Large intestine (tissue), 3 donors: ENCODE data around the gene TOMM20. TPM values are rescaled to one million over a fixed set of nuclear protein-coding genes. Genes with fewer than 3 reads are reported as not detected.

Experiments
- DNase-seq, 2 donors: peaks; one replicate each; pipeline versions ENCODE4 v3.0.0 to v3.0.0-alpha.2; 2013
- H3K27ac ChIP-seq: one replicate; pipeline ENCODE4 v1.5.1; 2013; ENCODE audit warnings: low read length
- H3K27me3 ChIP-seq: 2 replicates; pipeline ENCODE4 v1.6.1; 2013; ENCODE audit warnings: low read length; ENCODE audit not compliant: control insufficient read depth, insufficient read depth
- H3K36me3 ChIP-seq: 2 replicates; pipeline ENCODE4 v1.6.1; 2013; ENCODE audit warnings: low read length; ENCODE audit not compliant: control insufficient read depth, insufficient read depth
- H3K4me1 ChIP-seq: one replicate; pipeline ENCODE4 v1.6.1; 2013; ENCODE audit warnings: low read length; ENCODE audit not compliant: control insufficient read depth, insufficient read depth
- H3K4me3 ChIP-seq: one replicate; pipeline ENCODE4 v1.5.1; 2013; ENCODE audit warnings: low read length
- H3K9me3 ChIP-seq: one replicate; pipeline ENCODE4 v1.6.1; 2013; ENCODE audit warnings: mild to moderate bottlenecking, low read depth, low read length, moderate library complexity; ENCODE audit not compliant: control insufficient read depth
- WGBS: methylation state at CpG from one replicate; pipeline ENCODE4 v1.1.5; 2013; ENCODE audit warnings: low lambda C conversion rate; ENCODE audit not compliant: insufficient coverage; 5-methylcytosine and 5-hydroxymethylcytosine counted together
- polyA plus RNA-seq: library from polyadenylated mRNA; unstranded; fragments of 120-200 nt; gene quantifications from one replicate; pipeline ENCODE4 v1.2.1, GENCODE V29; 2013

Gene TOMM20
- polyA plus RNA-seq, 1 donor: 181 TPM

- H3K36me3 ChIP-seq: peaks cover 70% of the 10 kb centered on the region
- 100% methylated on average over 1 of the region's 5 CpGs for WGBS
Observed at GRCh38 chr1:235139315-235139714, 10.7 kb upstream of the TOMM20 start.

GRCh38 chr1:235138821-235139220, 10.2 kb upstream of the TOMM20 start:
- no peaks in the 10 kb centered on the region for H3K9me3 ChIP-seq
- no peaks in the 10 kb centered on the region for H3K27me3 ChIP-seq
- H3K4me1 ChIP-seq: no peaks in the 10 kb centered on the region
- no CpG with 5 or more reads among the region's 2 CpGs for WGBS
- H3K4me3 ChIP-seq: no peak overlapping the region
- no peak for DNase-seq
- H3K36me3 ChIP-seq: peaks cover 70% of the 10 kb centered on the region
- H3K27ac ChIP-seq: no peak overlapping the region

More at GRCh38 chr1:235139315-235139714, 10.7 kb upstream of the TOMM20 start:
- Histone ChIP-seq H3K27me3 (no peaks in the 10 kb centered on the region), H3K27ac (no peak overlapping the region), H3K4me1 (no peaks in the 10 kb centered on the region), H3K4me3 (no peak overlapping the region), H3K9me3 (no peaks in the 10 kb centered on the region)
- no peak for DNase-seq

DNA sequence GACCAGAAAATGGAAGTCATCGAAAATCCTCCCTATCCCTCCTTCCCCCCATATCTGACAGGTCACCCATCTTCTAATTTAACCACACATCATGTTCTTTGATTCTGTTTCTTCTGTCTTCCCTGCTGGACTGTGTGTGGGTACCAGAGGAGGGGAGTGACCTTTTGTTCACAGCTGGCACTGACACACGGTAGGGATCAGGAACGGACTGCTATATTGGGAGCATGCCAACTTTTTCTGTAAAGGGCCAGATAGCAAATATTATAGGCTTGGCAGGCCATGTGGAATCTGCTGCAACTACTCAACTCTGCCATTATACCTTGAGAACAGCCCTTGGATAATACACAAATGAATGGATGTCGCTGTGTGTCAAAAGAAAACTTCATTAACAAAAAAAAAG, 7.5 kb upstream of the TOMM20 start:
- DNase-seq: no peak
- peaks cover 59% of the 10 kb centered on the region for H3K36me3 ChIP-seq
- H3K4me3 ChIP-seq: no peak overlapping the region
- WGBS: no CpG with 5 or more reads among the region's 4 CpGs
- no peaks in the 10 kb centered on the region for H3K27me3 ChIP-seq
- no peaks in the 10 kb centered on the region for H3K9me3 ChIP-seq
- H3K27ac ChIP-seq: no peak overlapping the region
- H3K4me1 ChIP-seq: no peaks in the 10 kb centered on the region

DNA sequence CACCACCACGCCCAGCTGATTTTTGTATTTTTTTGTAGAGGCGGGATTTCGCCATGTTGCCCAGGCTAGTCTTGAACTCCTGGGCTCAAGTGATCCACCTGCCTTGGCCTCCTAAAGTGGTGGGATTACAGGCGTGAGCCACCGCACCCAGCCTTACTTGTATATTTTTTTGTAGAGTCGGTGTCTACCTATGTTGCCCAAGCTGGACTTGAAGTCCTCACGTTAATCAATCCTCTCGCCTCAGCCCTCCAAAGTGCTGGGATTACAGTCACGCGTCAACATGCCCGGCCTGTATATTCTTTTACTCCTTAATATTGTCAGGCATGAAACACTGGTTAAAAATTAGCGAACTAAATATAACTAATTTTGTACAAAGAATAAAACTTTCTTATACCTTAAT, 5.5 kb upstream of the TOMM20 start:
- Histone ChIP-seq H3K9me3 (no peaks in the 10 kb centered on the region), H3K36me3 (peaks cover 54% of the 10 kb centered on the region), H3K27me3 (no peaks in the 10 kb centered on the region), H3K4me3 (no peak overlapping the region), H3K4me1 (no peaks in the 10 kb centered on the region), H3K27ac (no peak overlapping the region)
- no peak for DNase-seq
- WGBS: 98% methylated on average over 5 of the region's 12 CpGs

- Histone ChIP-seq H3K4me1 (no peaks in the 10 kb centered on the region), H3K36me3 (peaks cover 46% of the 10 kb centered on the region), H3K27me3 (no peaks in the 10 kb centered on the region), H3K9me3 (no peaks in the 10 kb centered on the region), H3K27ac (no peak overlapping the region), H3K4me3 (no peak overlapping the region)
- no CpG with 5 or more reads among the region's 3 CpGs for WGBS
- no peak for DNase-seq
Observed at GRCh38 chr1:235133086-235133485, 4.4 kb upstream of the TOMM20 start.

GRCh38 chr1:235131961-235132360, 3.3 kb upstream of the TOMM20 start:
- Histone ChIP-seq H3K36me3 (peaks cover 35% of the 10 kb centered on the region), H3K27me3 (no peaks in the 10 kb centered on the region), H3K4me3 (no peak overlapping the region), H3K27ac (no peak overlapping the region), H3K4me1 (no peaks in the 10 kb centered on the region), H3K9me3 (no peaks in the 10 kb centered on the region)
- no peak for DNase-seq
- 83% methylated on average over 1 of the region's 6 CpGs for WGBS

- no peak for DNase-seq
- Histone ChIP-seq H3K9me3 (no peaks in the 10 kb centered on the region), H3K27me3 (no peaks in the 10 kb centered on the region), H3K27ac (no peak overlapping the region), H3K36me3 (peaks cover 29% of the 10 kb centered on the region), H3K4me3 (no peak overlapping the region), H3K4me1 (no peaks in the 10 kb centered on the region)
- WGBS: 80% methylated on average over 1 of the region's 7 CpGs
Observed at GRCh38 chr1:235130766-235131270, 2.2 kb upstream of the TOMM20 start.

GRCh38 chr1:235129774-235130570, 1.3 kb upstream of the TOMM20 start:
- H3K9me3 ChIP-seq: no peaks in the 10 kb centered on the region
- no peak for DNase-seq
- H3K27me3 ChIP-seq: no peaks in the 10 kb centered on the region
- no CpG with 5 or more reads among the region's 4 CpGs for WGBS
- no peak overlapping the region for H3K4me3 ChIP-seq
- H3K4me1 ChIP-seq: no peaks in the 10 kb centered on the region
- peaks cover 25% of the 10 kb centered on the region for H3K36me3 ChIP-seq
- no peak overlapping the region for H3K27ac ChIP-seq

DNA sequence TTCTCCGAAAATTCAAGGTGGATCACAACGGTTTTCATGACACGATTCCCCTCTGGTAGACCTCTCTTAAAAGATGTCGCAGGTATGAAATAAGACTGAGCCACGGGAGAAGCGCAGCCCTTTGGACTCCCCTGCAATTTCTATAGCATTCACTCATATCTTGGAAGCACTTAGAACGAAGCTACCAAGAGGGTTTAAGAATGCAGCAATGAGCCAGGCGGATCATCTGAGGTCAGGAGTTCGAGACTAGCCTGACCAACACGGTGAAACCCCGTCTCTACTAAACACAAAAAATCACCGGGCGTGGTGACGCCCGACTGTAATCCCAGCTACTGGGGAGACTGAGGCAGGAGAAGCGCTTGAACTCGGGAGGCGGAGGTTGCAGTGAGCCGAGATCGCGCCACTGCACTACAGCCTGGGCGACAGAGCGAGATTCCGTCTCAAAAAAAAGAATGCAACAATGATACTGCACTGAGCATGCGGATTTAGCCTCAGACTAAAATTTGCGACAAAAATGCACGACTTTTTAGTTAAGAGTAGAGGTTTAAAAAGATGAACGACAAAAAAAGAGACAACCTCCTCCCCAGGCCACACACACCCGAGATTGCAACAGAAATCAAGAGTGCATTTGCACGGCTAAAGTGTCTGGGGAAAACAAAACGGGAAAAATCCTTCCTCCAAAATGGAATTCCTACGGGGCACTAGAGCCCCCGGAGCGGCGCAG, 743 bp downstream of the TOMM20 start:
- Histone ChIP-seq H3K36me3 (peaks cover 18% of the 10 kb centered on the region), H3K4me1 (no peaks in the 10 kb centered on the region), H3K4me3 (peak overlapping the region; percentile 98), H3K9me3 (no peaks in the 10 kb centered on the region), H3K27me3 (no peaks in the 10 kb centered on the region), H3K27ac (peak overlapping the region; percentile 88)
- DNase-seq: peak; percentile 35 to 76
- WGBS: 0% methylated on average over 2 of the region's 35 CpGs

GRCh38 chr1:235127203-235127602, 1.4 kb downstream of the TOMM20 start:
- Histone ChIP-seq H3K4me3 (peak overlapping the region; percentile 98), H3K9me3 (no peaks in the 10 kb centered on the region), H3K4me1 (no peaks in the 10 kb centered on the region), H3K27ac (peak overlapping the region; percentile 38), H3K36me3 (peaks cover 20% of the 10 kb centered on the region), H3K27me3 (no peaks in the 10 kb centered on the region)
- WGBS: no CpG with 5 or more reads among the region's 4 CpGs
- DNase-seq: peak in 1 of 2 donors; percentile 20
